Body of pancreas (tissue), 4 donors: ENCODE data around the gene THADA.

Experiments used
- CTCF ChIP-seq, 7 experiments: fragments of 450-650 bp in 4 of 7; fragments of 200-600 bp in 3 of 7; sonication (generic) in 3 of 7; IDR thresholded peaks; one replicate each; pipeline ENCODE4 v1.5.1; 2016 to 2019; ENCODE audit warnings: antibody characterized with exemption in 7 of 7
- POLR2A ChIP-seq, 3 donors: fragments of 450-650 bp; IDR thresholded peaks; one replicate each; pipeline ENCODE4 v1.6.1; 2016; ENCODE audit warnings: antibody characterized with exemption in 3 of 3, mild to moderate bottlenecking in 2 of 3

DNA sequence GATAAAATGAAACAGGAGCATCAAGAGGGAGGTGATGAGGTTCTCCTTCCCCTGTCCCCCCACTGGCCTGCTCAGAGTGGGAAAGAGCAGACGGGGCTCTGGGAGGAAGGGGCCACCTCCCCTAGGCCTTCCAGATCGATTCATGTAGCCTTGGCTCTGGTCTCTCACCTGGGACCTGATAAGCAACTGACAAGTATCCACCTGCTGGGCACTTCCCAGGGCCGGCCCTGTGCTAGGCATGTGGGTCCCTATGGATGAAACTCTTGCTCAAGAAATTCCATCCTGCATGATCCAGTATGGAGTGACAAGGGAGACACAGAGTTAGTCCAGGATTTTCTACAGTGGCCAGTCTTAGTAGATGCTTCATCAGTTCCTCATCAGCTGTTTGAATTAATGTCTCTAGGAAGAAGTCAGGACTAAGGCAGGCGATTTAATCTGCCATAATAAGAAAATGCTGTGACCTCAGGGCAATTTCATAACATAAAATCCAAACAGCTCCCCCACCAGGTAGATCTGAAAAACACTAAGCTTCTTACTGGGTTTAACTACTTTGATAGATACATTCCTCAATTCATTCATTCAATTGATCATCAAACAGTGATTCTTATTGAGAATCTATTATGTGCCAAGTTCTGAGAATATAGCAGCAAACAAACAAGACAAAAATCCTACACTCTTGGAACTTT, 324.8 kb downstream of the THADA start:
- TF ChIP-seq CTCF (IDR thresholded peaks at IDR 0.05) (no peak), POLR2A (IDR thresholded peaks at IDR 0.05) (no peak)
